Nephron (organoid): ENCODE data around the gene MESP2.
A peak's percentile ranks its signal among the peaks of the same experiment; 100 is the strongest.

Source experiments
- H3K27ac Mint-ChIP-seq, 3 experiments: 2 replicates each; pipeline ENCODE4 v1.8.0; 2020; ENCODE audit warnings: mixed read lengths in 3 of 3, mild to moderate bottlenecking in 2 of 3, moderate library complexity in 1 of 3
- H3K27me3 Mint-ChIP-seq: 2 replicates; pipeline ENCODE4 v1.8.0; 2021; ENCODE audit warnings: low read depth, mild to moderate bottlenecking, moderate library complexity, mixed read lengths
- H3K36me3 Mint-ChIP-seq: 2 replicates; pipeline ENCODE4 v1.8.0; 2020; ENCODE audit warnings: low read depth, mixed read lengths
- H3K4me1 Mint-ChIP-seq: 2 replicates; pipeline ENCODE4 v1.8.0; 2020; ENCODE audit warnings: mixed read lengths
- H3K4me3 Mint-ChIP-seq, 3 experiments: 2 replicates each; pipeline ENCODE4 v1.8.0; 2020; ENCODE audit warnings: mild to moderate bottlenecking in 3 of 3, mixed read lengths in 3 of 3, moderate library complexity in 2 of 3
- H3K9me3 Mint-ChIP-seq: 2 replicates; pipeline ENCODE4 v1.8.0; 2020; ENCODE audit warnings: mixed read lengths
- CTCF ChIP-seq, 3 experiments: fragments of 200-600 bp; sonication (generic); IDR thresholded peaks; one replicate each; pipeline ENCODE4 v1.5.0; 2021; ENCODE audit warnings: antibody characterized with exemption in 3 of 3; ENCODE audit not compliant: unreplicated experiment in 3 of 3

The MESP2 gene

GRCh38 chr15:89820666-89821611, 44.8 kb downstream of the MESP2 start:
- Mint-ChIP-seq H3K36me3 (peaks cover 6% of the 10 kb centered on the region), H3K9me3 (peaks cover 5% of the 10 kb centered on the region), H3K27ac (peak overlapping the region in 1 of 3 experiments; percentile 36), H3K4me3 (no peak overlapping the region), H3K4me1 (peaks cover 9% of the 10 kb centered on the region), H3K27me3 (peaks cover 36% of the 10 kb centered on the region)
- no peak for TF ChIP-seq CTCF (IDR thresholded peaks at IDR 0.05; ENCODE audit: unreplicated experiment in 3 of 3)

DNA sequence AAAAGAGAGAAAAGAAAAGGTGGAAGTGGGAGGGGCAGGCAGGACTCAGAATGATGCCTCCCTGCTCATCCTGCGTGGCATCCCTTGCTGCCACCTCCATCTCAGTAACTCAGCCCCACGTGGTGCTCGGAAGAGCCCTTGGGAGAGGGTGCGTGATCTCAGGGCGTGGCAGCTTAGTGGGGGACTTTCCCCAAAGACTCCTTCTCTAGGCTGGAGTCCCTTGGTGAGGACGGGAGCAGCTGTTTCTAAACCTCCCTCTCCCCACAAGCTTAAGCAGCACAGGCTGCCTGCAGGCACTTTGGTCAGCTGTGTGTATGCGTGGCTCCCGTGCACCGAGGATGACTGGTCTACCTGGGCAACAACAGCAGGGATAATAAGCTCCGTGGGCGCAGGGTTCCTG, 45.9 kb downstream of the MESP2 start:
- TF ChIP-seq CTCF (IDR thresholded peaks at IDR 0.05; ENCODE audit: unreplicated experiment in 3 of 3) = no peak
- Mint-ChIP-seq H3K27ac (no peak overlapping the region), H3K4me3 (no peak overlapping the region), H3K36me3 (no peaks in the 10 kb centered on the region), H3K4me1 (no peaks in the 10 kb centered on the region), H3K27me3 (peaks cover 27% of the 10 kb centered on the region), H3K9me3 (no peaks in the 10 kb centered on the region)

DNA sequence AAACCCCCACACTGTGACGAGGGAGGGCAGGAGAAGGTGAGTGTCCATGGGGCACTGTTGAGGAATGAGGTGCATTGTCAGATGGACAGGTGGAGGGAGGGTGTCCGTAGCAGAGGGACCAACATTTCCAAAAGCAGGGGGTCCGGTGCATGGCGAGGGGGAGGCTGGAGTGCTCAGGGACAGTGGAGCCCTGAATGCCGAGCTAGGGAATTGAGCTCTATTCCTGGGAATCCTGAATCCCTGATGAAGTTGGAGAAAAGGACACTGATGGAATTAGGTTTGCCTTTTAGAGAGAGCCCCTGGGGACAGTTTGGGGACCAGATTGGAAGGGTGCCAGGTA, 46.4 kb downstream of the MESP2 start:
- H3K27me3 Mint-ChIP-seq = peaks cover 24% of the 10 kb centered on the region
- no peaks in the 10 kb centered on the region for H3K36me3 Mint-ChIP-seq
- no peak overlapping the region for H3K27ac Mint-ChIP-seq
- H3K4me1 Mint-ChIP-seq = no peaks in the 10 kb centered on the region
- H3K9me3 Mint-ChIP-seq = no peaks in the 10 kb centered on the region
- H3K4me3 Mint-ChIP-seq = no peak overlapping the region
- TF ChIP-seq CTCF (IDR thresholded peaks at IDR 0.05; ENCODE audit: unreplicated experiment in 3 of 3) = no peak

GRCh38 chr15:89822951-89823711, 47.0 kb downstream of the MESP2 start:
- Mint-ChIP-seq H3K4me3 (no peak overlapping the region), H3K9me3 (no peaks in the 10 kb centered on the region), H3K36me3 (no peaks in the 10 kb centered on the region), H3K4me1 (peaks cover 4% of the 10 kb centered on the region), H3K27ac (no peak overlapping the region), H3K27me3 (peaks cover 25% of the 10 kb centered on the region)
- TF ChIP-seq CTCF (IDR thresholded peaks at IDR 0.05; ENCODE audit: unreplicated experiment in 3 of 3) = no peak

DNA sequence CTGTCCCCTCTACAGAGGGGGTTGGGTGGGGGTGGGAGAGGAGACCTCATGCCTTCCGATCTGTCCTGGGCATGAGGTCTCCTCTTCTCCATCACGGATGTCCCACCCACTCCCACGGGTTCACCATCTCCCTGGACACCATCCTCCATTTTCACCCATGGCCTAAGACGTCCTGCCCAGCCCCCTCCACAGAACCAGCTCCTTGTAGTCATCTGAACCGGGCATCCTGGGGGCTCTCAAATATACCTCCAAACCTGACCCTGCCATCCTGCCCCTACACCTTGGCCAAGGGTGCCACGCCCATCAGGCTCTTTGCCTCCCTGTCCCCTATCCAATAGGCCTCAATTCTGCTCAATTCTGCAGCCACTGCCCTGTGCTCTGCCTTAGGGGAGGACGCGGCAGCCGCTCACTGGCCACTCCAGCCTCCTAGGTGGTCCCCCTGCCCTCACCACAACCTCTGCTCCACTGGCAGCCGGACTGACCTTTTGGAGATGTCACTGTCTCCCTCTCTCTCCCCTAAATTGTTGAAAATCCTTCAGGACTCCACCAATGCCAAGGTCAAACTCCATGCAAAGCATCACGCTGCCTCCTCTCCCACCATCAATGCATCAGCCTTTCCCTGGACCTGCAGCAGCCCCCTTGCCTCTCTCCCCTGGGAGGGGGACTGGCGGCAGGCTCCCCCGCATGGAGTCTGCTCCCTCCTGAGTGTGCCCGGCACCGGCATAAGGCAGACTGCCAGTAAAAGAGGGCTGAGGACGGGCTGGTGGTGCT, 47.9 kb downstream of the MESP2 start:
- peaks cover 10% of the 10 kb centered on the region for H3K4me1 Mint-ChIP-seq
- H3K4me3 Mint-ChIP-seq = no peak overlapping the region
- H3K27ac Mint-ChIP-seq = no peak overlapping the region
- peaks cover 25% of the 10 kb centered on the region for H3K27me3 Mint-ChIP-seq
- no peaks in the 10 kb centered on the region for H3K9me3 Mint-ChIP-seq
- no peaks in the 10 kb centered on the region for H3K36me3 Mint-ChIP-seq
- no peak for TF ChIP-seq CTCF (IDR thresholded peaks at IDR 0.05; ENCODE audit: unreplicated experiment in 3 of 3)
